Measurements from ENCODE around the gene LTBR. TPM values are rescaled to one million over a fixed set of nuclear protein-coding genes. Genes with fewer than 3 reads are reported as not detected.

Gene LTBR
- total and polyA plus RNA-seq, 2 donors (not counting 3 experiments of a cell fraction or from before 2014, with no cell fraction given): 70.7 to 102 TPM

- DNase-seq (ENCODE audit: low read depth, low spot score): no peak
- Histone ChIP-seq H3K79me2 (ENCODE audit: control insufficient read depth, insufficient read depth, low read length) (peaks cover 7% of the 10 kb centered on the region), H4K20me1 (replicated peaks; ENCODE audit: control insufficient read depth, extremely low read depth, insufficient read depth, low read length) (no peaks in the 10 kb centered on the region), H3K4me1 (ENCODE audit: control insufficient read depth, extremely low read depth, insufficient read depth, low read length) (peaks cover 2% of the 10 kb centered on the region), H3K9me1 (replicated peaks; ENCODE audit: control insufficient read depth, extremely low read depth, insufficient read depth, low read length) (no peaks in the 10 kb centered on the region), H3K4me2 (ENCODE audit: insufficient read depth, low read length) (no peak overlapping the region), H3K4me3 (replicated peaks in 1 of 3; ENCODE audit: insufficient read depth in 1 of 3, low read depth in 1 of 3, low read length in 3 of 3) (no peak overlapping the region), H3K9me3 (replicated peaks; ENCODE audit: control insufficient read depth, insufficient read depth, low read length) (no peaks in the 10 kb centered on the region), H3K9ac (replicated peaks; ENCODE audit: extremely low read depth, insufficient read depth, low read length) (no peak overlapping the region), H3K27me3 (ENCODE audit: control insufficient read depth in 2 of 2, insufficient read depth in 2 of 2, low read length in 2 of 2) (no peaks in the 10 kb centered on the region), H3K27ac (ENCODE audit: insufficient read depth, low read depth, low read length) (no peak overlapping the region), H3K36me3 (ENCODE audit: control insufficient read depth in 2 of 2, extremely low read depth in 1 of 2, insufficient read depth in 2 of 2, low read length in 2 of 2) (peaks cover 11 to 30% of the 10 kb centered on the region in 2 experiments), H2AFZ (ENCODE audit: low read depth, low read length) (no peak overlapping the region)
- FAIRE-seq: no peak
- dilution Hi-C loops (cut with MboI; ENCODE audit: extremely low pct_ligation_motif_present, low sequenced_read_pairs): no loop called here
- ChIA-PET CTCF (interaction anchor here (1.0 kb wide), 1 partner anchor 75 kb away, joined by 3 read pairs; no protein-coding TSS in a partner anchor), POLR2A (no interaction called here)
- BruUV-seq (replicated peaks): no TSS peak
- intact Hi-C loops (cut with micrococcal nuclease): no loop called here
- TF ChIP-seq FOS (IDR thresholded peaks at IDR 0.05; ENCODE audit: borderline replicate concordance, insufficient read depth, low read length) (no peak), CTCF (IDR thresholded peaks at IDR 0.05; ENCODE audit: extremely low read depth in 1 of 2, insufficient read depth in 1 of 2, low read depth in 1 of 2, low read length in 2 of 2) (no peak), JUN (IDR thresholded peaks at IDR 0.05; ENCODE audit: borderline replicate concordance, insufficient read depth, insufficient read length, low read depth) (no peak), POLR2AphosphoS5 (IDR thresholded peaks at IDR 0.05; ENCODE audit: insufficient read depth, low read depth, low read length) (no peak), MAX (IDR thresholded peaks at IDR 0.05; ENCODE audit: insufficient read depth, insufficient read length) (no peak), GATA2 (IDR thresholded peaks at IDR 0.05; ENCODE audit: insufficient read depth, insufficient read length, low read depth, low read length) (no peak), MYC (IDR thresholded peaks at IDR 0.05; ENCODE audit: low read depth, low read length) (no peak), EZH2 (IDR thresholded peaks at IDR 0.05; ENCODE audit: borderline replicate concordance, low read depth, low read length, severe bottlenecking) (no peak), POLR2A (IDR thresholded peaks at IDR 0.05; ENCODE audit: low read depth, low read length) (no peak)
These were observed 6.3 kb downstream of the LTBR start for GRCh38 chr12:6390084-6390799.

Data from endothelial cell of umbilical vein (primary cell).